ENCODE results near the gene KHDRBS1.
"Not testable (repeated sequence)": the region's sequence is repeated elsewhere in the genome, so short reads cannot be mapped to it uniquely, and the experiment has no call there.

Gene KHDRBS1

GRCh38 chr1:32063261-32063681 is 49.6 kb downstream of the KHDRBS1 start (continued):
- TF ChIP-seq ZNF530 (tag by site-specific recombination; IDR thresholded peaks at IDR 0.05; ENCODE audit: low read depth) (no peak), ZNF654 (tag by site-specific recombination; IDR thresholded peaks at IDR 0.05; ENCODE audit: low read depth) (peak; percentile 79), IKZF3 (tag by site-specific recombination; IDR thresholded peaks at IDR 0.05) (0 out of 2 replicates have a peak, but pooled peaks have one; percentile 60)

DNA sequence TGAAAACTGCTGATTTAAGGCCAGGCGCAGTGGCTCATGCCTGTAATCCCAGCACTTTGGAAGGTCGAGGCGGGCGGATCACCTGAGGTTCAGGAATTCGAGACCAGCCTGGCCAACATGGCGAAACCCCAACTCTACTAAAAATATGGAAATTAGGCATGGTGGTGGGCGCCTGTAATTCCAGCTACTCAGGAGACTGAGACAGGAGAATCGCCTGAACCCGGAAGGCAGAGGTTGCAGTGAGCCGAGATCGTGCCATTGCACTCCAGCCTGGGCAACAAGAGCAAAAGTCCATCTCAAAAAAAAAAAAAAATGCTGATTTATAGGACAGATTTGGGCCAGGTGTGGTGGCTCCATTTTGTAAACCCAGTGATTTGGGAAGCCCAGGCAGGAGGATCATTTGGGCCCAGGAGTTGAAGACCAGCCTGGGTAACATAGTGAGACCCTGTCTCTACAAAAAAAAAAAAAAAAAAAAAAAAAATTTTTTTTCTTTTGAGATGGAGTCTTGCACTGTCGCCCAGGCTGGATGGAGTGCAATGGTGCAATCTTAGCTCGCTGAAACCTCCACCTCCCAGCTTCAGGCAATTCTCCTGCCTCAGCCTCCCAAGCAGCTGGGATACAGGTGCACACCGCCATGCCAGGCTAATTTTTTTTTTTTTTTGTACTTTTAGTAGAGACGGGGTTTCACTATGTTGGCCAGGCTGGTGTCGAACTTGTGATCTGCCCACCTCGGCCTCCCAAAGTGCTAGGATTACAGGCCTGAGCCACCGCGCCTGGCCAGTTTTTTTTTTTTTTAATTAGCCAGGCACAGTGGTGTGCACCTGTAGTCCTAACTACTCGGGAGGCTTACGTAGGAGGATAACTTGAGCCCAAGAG is 52.2 kb downstream of the KHDRBS1 start:
- H3K4me3 ChIP-seq (ENCODE audit: low read depth, low read length); H3K27ac ChIP-seq (ENCODE audit: extremely low read depth, low read depth, low read length); H3K36me3 ChIP-seq (ENCODE audit: control insufficient read depth in 2 of 2, insufficient read depth in 1 of 2, low read length in 2 of 2); H3K9me3 ChIP-seq (ENCODE audit: control insufficient read depth, insufficient read depth, low read depth, low read length): not testable (repeated sequence)
- CTCF ChIA-PET = interaction anchor here (0.6 to 1.4 kb wide), 8 partner anchors 63 to 402 kb away, joined by 3 to 5 read pairs (median 3); no protein-coding TSS in a partner anchor
- 0 out of 2 replicates have a peak, but pooled peaks have one; percentile 9 for TF ChIP-seq EGR2 (tag by site-specific recombination; IDR thresholded peaks at IDR 0.05; ENCODE audit: low read depth)
- TF ChIP-seq ZNF335 (tag by site-specific recombination; conservative IDR thresholded peaks at IDR 0.05) = 0 out of 2 replicates have a peak, but pooled peaks have one; percentile 21
- TF ChIP-seq, protein P1, sequence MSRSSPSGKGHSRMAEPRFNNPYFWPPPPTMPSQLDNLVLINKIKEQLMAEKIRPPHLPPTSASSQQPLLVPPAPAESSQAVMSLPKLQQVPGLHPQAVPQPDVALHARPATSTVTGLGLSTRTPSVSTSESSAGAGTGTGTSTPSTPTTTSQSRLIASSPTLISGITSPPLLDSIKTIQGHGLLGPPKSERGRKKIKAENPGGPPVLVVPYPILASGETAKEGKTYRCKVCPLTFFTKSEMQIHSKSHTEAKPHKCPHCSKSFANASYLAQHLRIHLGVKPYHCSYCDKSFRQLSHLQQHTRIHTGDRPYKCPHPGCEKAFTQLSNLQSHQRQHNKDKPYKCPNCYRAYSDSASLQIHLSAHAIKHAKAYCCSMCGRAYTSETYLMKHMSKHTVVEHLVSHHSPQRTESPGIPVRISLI (tag by site-specific recombination; IDR thresholded peaks at IDR 0.05) = peak; percentile 91
- TF ChIP-seq ZFHX2 (tag by site-specific recombination; conservative IDR thresholded peaks at IDR 0.05) = peak; percentile 28; the same call in 1 of the 2 replicates
- peak; percentile 75; the same call in 1 of the 2 replicates for TF ChIP-seq SCRT1 (tag by site-specific recombination; IDR thresholded peaks at IDR 0.05; ENCODE audit: borderline replicate concordance)
- TF ChIP-seq SCRT2 (tag by site-specific recombination; IDR thresholded peaks at IDR 0.05) = peak; percentile 43
- TF ChIP-seq ZNF121 (tag by site-specific recombination; IDR thresholded peaks at IDR 0.05) = peak; percentile 94
- 0 out of 2 replicates have a peak, but pooled peaks have one; percentile 14 for TF ChIP-seq SP7 (tag by site-specific recombination; IDR thresholded peaks at IDR 0.05)
- POLR2A ChIA-PET = interaction anchor here (0.7 kb wide), 1 partner anchor 242 kb away, joined by 5 read pairs; no protein-coding TSS in a partner anchor
- peaks cover 15% of the 10 kb centered on the region for H3K4me1 ChIP-seq (ENCODE audit: control insufficient read depth, insufficient read depth, low read length)

DNA sequence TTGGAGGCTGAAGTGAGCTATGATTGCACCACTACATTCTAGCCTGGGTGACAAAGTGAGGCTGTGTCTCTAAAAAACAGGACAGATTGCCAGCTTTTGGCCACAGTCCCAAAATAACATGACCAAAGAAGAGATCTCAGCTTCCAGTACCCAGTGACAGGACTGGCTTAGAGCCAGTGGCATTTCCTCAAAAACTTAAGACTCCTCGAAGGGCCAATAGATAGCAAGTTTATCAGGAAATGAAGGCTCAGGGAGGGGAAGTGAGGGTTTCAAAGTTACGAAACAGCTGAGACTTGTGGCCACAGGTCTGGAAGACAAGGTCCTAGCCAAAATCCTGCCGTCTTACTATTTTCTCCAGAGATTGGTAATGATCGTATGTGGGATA is 52.8 kb downstream of the KHDRBS1 start:
- POLR2A ChIA-PET = no interaction called here
- Histone ChIP-seq H3K4me3 (ENCODE audit: low read depth, low read length) (no peak overlapping the region), H3K36me3 (ENCODE audit: control insufficient read depth in 2 of 2, insufficient read depth in 1 of 2, low read length in 2 of 2) (peaks cover 0 to 2% of the 10 kb centered on the region in 2 experiments; a peak in 1 of 3 replicates), H3K27ac (ENCODE audit: extremely low read depth, low read depth, low read length) (no peak overlapping the region), H3K9me3 (ENCODE audit: control insufficient read depth, insufficient read depth, low read depth, low read length) (no peaks in the 10 kb centered on the region), H3K4me1 (ENCODE audit: control insufficient read depth, insufficient read depth, low read length) (peaks cover 15% of the 10 kb centered on the region)
- CTCF ChIA-PET = interaction anchor here (0.6 to 0.9 kb wide), 6 partner anchors 62 to 321 kb away, joined by 3 read pairs; no protein-coding TSS in a partner anchor
- TF ChIP-seq ZNF155 (tag by site-specific recombination; IDR thresholded peaks at IDR 0.05) = no peak
- no peak for TF ChIP-seq HOXD13 (CRISPR knock-in tag; IDR thresholded peaks at IDR 0.05; ENCODE audit: borderline replicate concordance)
- TF ChIP-seq ZBTB48 (tag by site-specific recombination; IDR thresholded peaks at IDR 0.05) = no peak
- TF ChIP-seq ZNF114 (tag by site-specific recombination; IDR thresholded peaks at IDR 0.05) = no peak
- TF ChIP-seq ZFP3 (tag by site-specific recombination; IDR thresholded peaks at IDR 0.05; ENCODE audit: low read depth) = no peak
- TF ChIP-seq ZNF501 (tag by site-specific recombination; IDR thresholded peaks at IDR 0.05) = no peak
- no peak for TF ChIP-seq ZNF621 (tag by site-specific recombination; IDR thresholded peaks at IDR 0.05)
- no peak for TF ChIP-seq SP3 (tag by site-specific recombination; IDR thresholded peaks at IDR 0.05)
- no peak for TF ChIP-seq ZNF645 (tag by site-specific recombination; IDR thresholded peaks at IDR 0.05)
- no peak for TF ChIP-seq KLF16 (tag by site-specific recombination; IDR thresholded peaks at IDR 0.05)
- TF ChIP-seq ZNF707 (tag by site-specific recombination; IDR thresholded peaks at IDR 0.05) = no peak
- no peak for TF ChIP-seq ZNF174 (tag by site-specific recombination; IDR thresholded peaks at IDR 0.05)
- TF ChIP-seq ZEB2 (tag by site-specific recombination; IDR thresholded peaks at IDR 0.05) = peak; percentile 61
- TF ChIP-seq, protein P1 (tag by site-specific recombination; IDR thresholded peaks at IDR 0.05) = no peak
- no peak for TF ChIP-seq ZNF2 (tag by site-specific recombination; IDR thresholded peaks at IDR 0.05)
- TF ChIP-seq ZNF585B (tag by site-specific recombination; IDR thresholded peaks at IDR 0.05) = no peak
- TF ChIP-seq, protein P2, sequence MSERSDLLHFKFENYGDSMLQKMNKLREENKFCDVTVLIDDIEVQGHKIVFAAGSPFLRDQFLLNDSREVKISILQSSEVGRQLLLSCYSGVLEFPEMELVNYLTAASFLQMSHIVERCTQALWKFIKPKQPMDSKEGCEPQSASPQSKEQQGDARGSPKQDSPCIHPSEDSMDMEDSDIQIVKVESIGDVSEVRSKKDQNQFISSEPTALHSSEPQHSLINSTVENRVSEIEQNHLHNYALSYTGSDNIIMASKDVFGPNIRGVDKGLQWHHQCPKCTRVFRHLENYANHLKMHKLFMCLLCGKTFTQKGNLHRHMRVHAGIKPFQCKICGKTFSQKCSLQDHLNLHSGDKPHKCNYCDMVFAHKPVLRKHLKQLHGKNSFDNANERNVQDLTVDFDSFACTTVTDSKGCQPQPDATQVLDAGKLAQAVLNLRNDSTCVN (tag by site-specific recombination; optimal IDR thresholded peaks at IDR 0.05) = no peak
- no peak for TF ChIP-seq ZNF561 (tag by site-specific recombination; IDR thresholded peaks at IDR 0.05; ENCODE audit: borderline replicate concordance)
- TF ChIP-seq ZNF239 (tag by site-specific recombination; IDR thresholded peaks at IDR 0.05) = no peak
